GM21526 (cell line): ENCODE data around the gene DCTD.

Source experiments
- ATAC-seq: cut with Tn5 transposase; IDR thresholded peaks from one replicate; pipeline ENCODE4 v1.9.1; 2021; ENCODE audit warnings: moderate library complexity; ENCODE audit not compliant: unreplicated experiment, low FRiP score

DCTD gene

GRCh38 chr4:182847576-182848450 lies 69.4 kb downstream of the DCTD start:
- no peak for ATAC-seq

GRCh38 chr4:182846036-182846435 lies 71.2 kb downstream of the DCTD start:
- ATAC-seq: no peak

- no peak for ATAC-seq
These were observed 71.6 kb downstream of the DCTD start for GRCh38 chr4:182845618-182846017.

GRCh38 chr4:182843808-182844325 lies 73.3 kb downstream of the DCTD start:
- no peak for ATAC-seq

GRCh38 chr4:182842759-182843390 lies 74.3 kb downstream of the DCTD start:
- ATAC-seq: no peak

- no peak for ATAC-seq
These were observed 75.0 kb downstream of the DCTD start for GRCh38 chr4:182842104-182842600.

GRCh38 chr4:182840108-182840507 lies 77.1 kb downstream of the DCTD start:
- no peak for ATAC-seq
